ENCODE measurements around the gene SYNGAP1. TPM values are rescaled to one million over a fixed set of nuclear protein-coding genes. Genes with fewer than 3 reads are reported as not detected.

The SYNGAP1 gene
- total RNA-seq, 1 donor from 2014 or later, result 36.1 TPM

DNA sequence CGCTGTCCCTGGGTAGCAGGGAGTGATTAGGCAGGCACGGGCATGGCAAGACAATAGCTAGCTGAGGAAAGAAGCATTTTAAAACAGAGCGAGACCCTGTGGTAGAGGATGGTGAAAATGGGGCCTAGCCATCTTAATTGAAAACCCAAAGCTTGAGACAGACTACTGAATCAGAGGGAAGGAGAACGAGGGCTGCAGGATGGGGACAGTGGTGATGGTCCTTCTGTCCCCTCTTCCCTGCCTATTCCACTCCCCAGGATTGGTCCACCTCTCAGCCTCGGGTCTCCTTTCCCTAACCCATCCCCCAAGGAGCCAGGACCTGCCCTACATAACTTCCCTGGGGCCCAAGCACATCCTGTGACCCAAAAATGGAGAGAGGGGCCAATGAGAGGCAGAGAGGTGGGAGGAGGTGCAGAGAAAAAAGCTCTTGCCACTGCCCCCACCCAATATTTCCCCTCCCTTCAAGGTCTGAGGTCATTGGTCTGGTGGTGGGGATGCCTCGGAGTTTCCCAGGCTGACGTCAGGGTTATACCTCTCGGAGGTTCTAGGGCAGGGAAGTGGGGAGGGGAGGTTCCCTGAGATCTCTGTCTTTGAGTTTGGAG lies 1.1 kb upstream of the SYNGAP1 start:
- DNase-seq (ENCODE audit: low read depth), result peak; percentile 25
- peak overlapping the region; percentile 42 for H3K4me3 ChIP-seq (ENCODE audit: insufficient read depth, low read depth, low read length)
- peaks cover 31% of the 10 kb centered on the region for H4K20me1 ChIP-seq (ENCODE audit: insufficient read depth, low read length)
- H3K9me3 ChIP-seq (ENCODE audit: insufficient read depth, low read depth, low read length), result no peaks in the 10 kb centered on the region
- Mint-ChIP-seq H3K36me3 (ENCODE audit: low read depth, unreplicated experiment) (peaks cover 5% of the 10 kb centered on the region), H3K4me3 (ENCODE audit: unreplicated experiment) (peak overlapping the region; percentile 98), H3K27me3 (ENCODE audit: low read depth, unreplicated experiment) (no peaks in the 10 kb centered on the region), H3K9me3 (ENCODE audit: unreplicated experiment) (no peaks in the 10 kb centered on the region), H3K27ac (ENCODE audit: unreplicated experiment) (peak overlapping the region; percentile 98), H3K4me1 (ENCODE audit: low read depth, unreplicated experiment) (peaks cover 37% of the 10 kb centered on the region)
- peak overlapping the region; percentile 78 for H3K9ac ChIP-seq (ENCODE audit: low read length)
- H3K27ac ChIP-seq (ENCODE audit: low read depth, low read length), result peak overlapping the region; percentile 98
- peaks cover 6% of the 10 kb centered on the region for H3K36me3 ChIP-seq (ENCODE audit: insufficient read depth, low read length)
- no peaks in the 10 kb centered on the region for H3K27me3 ChIP-seq (ENCODE audit: insufficient read depth, low read length)
- H2AFZ ChIP-seq (ENCODE audit: low read depth, low read length), result peak overlapping the region; percentile 65
- H3K4me2 ChIP-seq (ENCODE audit: low read length), result peak overlapping the region; percentile 97
- H3K79me2 ChIP-seq (ENCODE audit: insufficient read depth, low read length), result peaks cover 34% of the 10 kb centered on the region
- peaks cover 32% of the 10 kb centered on the region for H3K4me1 ChIP-seq (ENCODE audit: insufficient read depth, low read length)
- no peak for TF ChIP-seq EZH2 (IDR thresholded peaks at IDR 0.05; ENCODE audit: insufficient read depth, low read length)
- TF ChIP-seq, protein P1, sequence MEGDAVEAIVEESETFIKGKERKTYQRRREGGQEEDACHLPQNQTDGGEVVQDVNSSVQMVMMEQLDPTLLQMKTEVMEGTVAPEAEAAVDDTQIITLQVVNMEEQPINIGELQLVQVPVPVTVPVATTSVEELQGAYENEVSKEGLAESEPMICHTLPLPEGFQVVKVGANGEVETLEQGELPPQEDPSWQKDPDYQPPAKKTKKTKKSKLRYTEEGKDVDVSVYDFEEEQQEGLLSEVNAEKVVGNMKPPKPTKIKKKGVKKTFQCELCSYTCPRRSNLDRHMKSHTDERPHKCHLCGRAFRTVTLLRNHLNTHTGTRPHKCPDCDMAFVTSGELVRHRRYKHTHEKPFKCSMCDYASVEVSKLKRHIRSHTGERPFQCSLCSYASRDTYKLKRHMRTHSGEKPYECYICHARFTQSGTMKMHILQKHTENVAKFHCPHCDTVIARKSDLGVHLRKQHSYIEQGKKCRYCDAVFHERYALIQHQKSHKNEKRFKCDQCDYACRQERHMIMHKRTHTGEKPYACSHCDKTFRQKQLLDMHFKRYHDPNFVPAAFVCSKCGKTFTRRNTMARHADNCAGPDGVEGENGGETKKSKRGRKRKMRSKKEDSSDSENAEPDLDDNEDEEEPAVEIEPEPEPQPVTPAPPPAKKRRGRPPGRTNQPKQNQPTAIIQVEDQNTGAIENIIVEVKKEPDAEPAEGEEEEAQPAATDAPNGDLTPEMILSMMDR (IDR thresholded peaks at IDR 0.05; ENCODE audit: insufficient read depth, low read depth, low read length), result no peak
- no peak for FAIRE-seq

DNA sequence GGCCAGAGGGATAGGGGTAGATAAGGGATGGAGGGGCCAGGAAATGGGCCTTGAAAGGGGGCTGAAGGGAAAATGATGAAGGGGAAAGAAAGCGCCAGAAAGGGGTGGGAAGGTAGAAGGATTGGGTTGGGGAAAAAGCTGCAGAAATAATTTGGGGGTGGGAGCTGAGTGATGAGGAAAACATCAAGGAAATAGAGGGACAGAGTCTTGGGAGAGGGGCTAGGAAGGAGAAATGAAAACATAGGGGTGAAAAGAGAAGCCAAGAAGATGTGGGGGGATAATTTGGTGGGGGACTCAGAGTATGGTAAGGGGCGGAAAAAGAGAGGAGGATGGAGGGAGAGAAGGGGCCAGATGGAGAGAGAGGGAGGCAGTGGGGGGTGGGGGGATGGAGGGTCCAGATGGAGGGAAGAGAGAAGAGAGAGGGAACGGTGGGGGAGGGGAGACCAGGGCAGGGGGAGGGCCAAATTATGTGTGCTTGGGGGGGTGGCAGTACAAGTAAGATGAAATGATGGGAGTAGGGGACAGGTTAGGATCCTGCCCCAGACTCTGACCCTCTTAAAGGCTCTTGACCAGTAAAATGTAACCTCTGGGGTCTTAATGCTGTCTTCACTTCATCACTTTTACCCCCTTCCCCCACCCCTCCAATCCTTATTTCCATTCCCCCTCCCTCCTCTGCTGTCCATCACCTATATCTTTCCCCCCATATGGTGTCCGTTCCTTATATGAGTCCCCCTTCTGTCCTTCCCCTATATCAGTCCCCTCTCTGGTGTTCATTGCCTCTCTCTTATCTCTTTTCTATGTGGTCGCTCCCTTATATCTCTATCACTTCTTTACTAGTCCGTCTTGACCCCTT lies 852 bp downstream of the SYNGAP1 start:
- Histone ChIP-seq H3K79me2 (ENCODE audit: insufficient read depth, low read length) (peaks cover 25% of the 10 kb centered on the region), H3K9me3 (ENCODE audit: insufficient read depth, low read depth, low read length) (no peaks in the 10 kb centered on the region), H3K4me3 (ENCODE audit: insufficient read depth, low read depth, low read length) (peak overlapping the region; percentile 32), H2AFZ (ENCODE audit: low read depth, low read length) (no peak overlapping the region), H3K4me1 (ENCODE audit: insufficient read depth, low read length) (peaks cover 36% of the 10 kb centered on the region), H4K20me1 (ENCODE audit: insufficient read depth, low read length) (peaks cover 12% of the 10 kb centered on the region), H3K27me3 (ENCODE audit: insufficient read depth, low read length) (no peaks in the 10 kb centered on the region), H3K9ac (ENCODE audit: low read length) (peak overlapping the region; percentile 70), H3K4me2 (ENCODE audit: low read length) (peak overlapping the region; percentile 97), H3K27ac (ENCODE audit: low read depth, low read length) (no peak overlapping the region), H3K36me3 (ENCODE audit: insufficient read depth, low read length) (peaks cover 2% of the 10 kb centered on the region)
- no peaks in the 10 kb centered on the region for H3K9me3 Mint-ChIP-seq (ENCODE audit: unreplicated experiment)
- H3K4me3 Mint-ChIP-seq (ENCODE audit: unreplicated experiment), result peak overlapping the region; percentile 85
- DNase-seq (ENCODE audit: low read depth), result no peak
- H3K27ac Mint-ChIP-seq (ENCODE audit: unreplicated experiment), result peak overlapping the region; percentile 70
- FAIRE-seq, result no peak
- H3K4me1 Mint-ChIP-seq (ENCODE audit: low read depth, unreplicated experiment), result peaks cover 47% of the 10 kb centered on the region
- H3K27me3 Mint-ChIP-seq (ENCODE audit: low read depth, unreplicated experiment), result no peaks in the 10 kb centered on the region
- peaks cover 7% of the 10 kb centered on the region for H3K36me3 Mint-ChIP-seq (ENCODE audit: low read depth, unreplicated experiment)
- no peak for TF ChIP-seq EZH2 (IDR thresholded peaks at IDR 0.05; ENCODE audit: insufficient read depth, low read length)
- TF ChIP-seq, protein P1 (IDR thresholded peaks at IDR 0.05; ENCODE audit: insufficient read depth, low read depth, low read length), result no peak
